Prostate gland (tissue), 2 donors: ENCODE results near the gene PRPF38B.

Source experiments
- CTCF ChIP-seq, 4 experiments: fragments of 200-600 bp in 2 of 4; fragments of 450-650 bp in 2 of 4; sonication (generic) in 2 of 4; IDR thresholded peaks; 1 replicate in 3 of 4; 2 replicates in 1 of 4; pipeline ENCODE4 v1.5.1; 2016 to 2019; ENCODE audit warnings: antibody characterized with exemption in 4 of 4, mild to moderate bottlenecking in 2 of 4, moderate library complexity in 2 of 4
- POLR2A ChIP-seq: fragments of 450-650 bp; IDR thresholded peaks from one replicate; pipeline ENCODE4 v1.6.1; 2016; ENCODE audit warnings: antibody characterized with exemption, mild to moderate bottlenecking
- POLR2AphosphoS5 ChIP-seq: sonication (generic); formaldehyde crosslinking; IDR thresholded peaks from one replicate; pipeline ENCODE4 v1.6.1; 2017; ENCODE audit warnings: antibody characterized with exemption

- TF ChIP-seq POLR2AphosphoS5 (no peak), CTCF (IDR thresholded peaks at IDR 0.05) (no peak), POLR2A (no peak)
Observed at GRCh38 chr1:108665771-108666170, 26.3 kb upstream of the PRPF38B start.
